Measurements from ENCODE around the gene NT5C1B.

GRCh38 chr2:18623782-18624181, 34.4 kb upstream of the NT5C1B start:
- TF ChIP-seq POLR2A (IDR thresholded peaks at IDR 0.05) (no peak), CTCF (IDR thresholded peaks at IDR 0.05) (no peak)
